HEK293 (cell line): ENCODE measurements around the gene MRPS16.

Experiments
- CTCF ChIA-PET: fragments of 350-600 bp; formaldehyde crosslinking; extraction: SDS; loops from one replicate; lab custom pipeline; 2021; ENCODE audit warnings: antibody characterized with exemption; lab: Yijun Ruan, JAX
- POLR2A ChIA-PET: fragments of 300-600 bp; formaldehyde crosslinking; extraction: SDS; loops from one replicate; lab custom pipeline; 2020; ENCODE audit warnings: antibody characterized with exemption, inconsistent platforms; lab: Yijun Ruan, JAX
- H3K27ac ChIP-seq: fragments of 200-500 bp; sonication (Bioruptor generic); 2 replicates; pipeline ENCODE4 v1.5.1; 2014; ENCODE audit warnings: low read depth, low read length, control low read depth, inconsistent platforms; ENCODE audit errors: extremely low read depth
- H3K36me3 ChIP-seq, 2 experiments: fragments of 200-500 bp in 1 of 2; sonication (Bioruptor generic) in 1 of 2; 1 replicate in 1 of 2; 2 replicates in 1 of 2; pipeline ENCODE4 v1.5.1; 2014 to 2017; ENCODE audit warnings: inconsistent platforms in 2 of 2, low read length in 2 of 2; ENCODE audit not compliant: control insufficient read depth in 2 of 2, insufficient read depth in 1 of 2
- H3K4me1 ChIP-seq: fragments of 200-500 bp; sonication (Bioruptor generic); 2 replicates; pipeline ENCODE4 v1.5.1; 2014; ENCODE audit warnings: mild to moderate bottlenecking, low read length, inconsistent platforms; ENCODE audit not compliant: control insufficient read depth, insufficient read depth
- H3K4me3 ChIP-seq: 2 replicates; pipeline ENCODE4 v1.5.1; 2011; ENCODE audit warnings: low read depth, mild to moderate bottlenecking, control low read depth, low read length, moderate library complexity
- H3K9me3 ChIP-seq: fragments of 200-500 bp; sonication (Bioruptor generic); 2 replicates; pipeline ENCODE4 v1.5.1; 2014; ENCODE audit warnings: low read depth, low read length, inconsistent platforms; ENCODE audit not compliant: control insufficient read depth, insufficient read depth
- BCL11B ChIP-seq: fragments of 450-650 bp; formaldehyde crosslinking; IDR thresholded peaks from 2 replicates; pipeline ENCODE4 v1.5.1; 2016; ENCODE audit warnings: low read depth, missing biosample characterization, missing genetic modification characterization
- GLIS2 ChIP-seq: fragments of 450-650 bp; formaldehyde crosslinking; IDR thresholded peaks from 2 replicates; pipeline ENCODE4 v1.5.1; 2016; ENCODE audit warnings: missing biosample characterization, missing genetic modification characterization
- SCRT1 ChIP-seq: fragments of 450-650 bp; formaldehyde crosslinking; IDR thresholded peaks from 2 replicates; pipeline ENCODE4 v1.5.1; 2016; ENCODE audit warnings: missing biosample characterization, missing genetic modification characterization, borderline replicate concordance
- SCRT2 ChIP-seq: fragments of 450-650 bp; formaldehyde crosslinking; IDR thresholded peaks from 2 replicates; pipeline ENCODE4 v1.5.1; 2016; ENCODE audit warnings: missing biosample characterization, missing genetic modification characterization
- SP3 ChIP-seq: fragments of 450-650 bp; formaldehyde crosslinking; IDR thresholded peaks from 2 replicates; pipeline ENCODE4 v1.5.1; 2016; ENCODE audit warnings: missing biosample characterization, missing genetic modification characterization
- ZBTB1 ChIP-seq: fragments of 450-650 bp; formaldehyde crosslinking; IDR thresholded peaks from 2 replicates; pipeline ENCODE4 v1.5.1; 2016; ENCODE audit warnings: missing biosample characterization, missing genetic modification characterization
- ZBTB49 ChIP-seq: fragments of 450-650 bp; formaldehyde crosslinking; IDR thresholded peaks from 2 replicates; pipeline ENCODE4 v1.5.1; 2016; ENCODE audit warnings: missing biosample characterization, missing genetic modification characterization, low read depth
- ZNF112 ChIP-seq: fragments of 450-650 bp; formaldehyde crosslinking; IDR thresholded peaks from 2 replicates; pipeline ENCODE4 v1.5.0; 2017; ENCODE audit warnings: missing biosample characterization, missing genetic modification characterization
- ZNF146 ChIP-seq: fragments of 450-650 bp; formaldehyde crosslinking; IDR thresholded peaks from 2 replicates; pipeline ENCODE4 v1.5.1; 2016; ENCODE audit warnings: missing biosample characterization, missing genetic modification characterization
- ZNF239 ChIP-seq: fragments of 450-650 bp; formaldehyde crosslinking; IDR thresholded peaks from 2 replicates; pipeline ENCODE4 v1.5.1; 2016; ENCODE audit warnings: missing biosample characterization, missing genetic modification characterization
- ZNF24 ChIP-seq: fragments of 450-650 bp; formaldehyde crosslinking; IDR thresholded peaks from 2 replicates; pipeline ENCODE4 v1.5.1; 2016; ENCODE audit warnings: missing biosample characterization, missing genetic modification characterization
- ZNF266 ChIP-seq: fragments of 450-650 bp; formaldehyde crosslinking; IDR thresholded peaks from 2 replicates; pipeline ENCODE4 v1.5.1; 2016; ENCODE audit warnings: missing biosample characterization, missing genetic modification characterization, low read depth
- ZNF350 ChIP-seq: fragments of 450-650 bp; formaldehyde crosslinking; IDR thresholded peaks from 2 replicates; pipeline ENCODE4 v1.5.0; 2017; ENCODE audit warnings: missing biosample characterization, mild to moderate bottlenecking, missing genetic modification characterization
- ZNF513 ChIP-seq: fragments of 450-650 bp; IDR thresholded peaks from 2 replicates; pipeline ENCODE4 v1.5.1; 2018; ENCODE audit warnings: missing biosample characterization, missing genetic modification characterization
- ZNF529 ChIP-seq: fragments of 450-650 bp; formaldehyde crosslinking; IDR thresholded peaks from 2 replicates; pipeline ENCODE4 v1.5.1; 2017; ENCODE audit warnings: missing genetic modification characterization, missing biosample characterization; ENCODE audit not compliant: insufficient replicate concordance
- ZNF530 ChIP-seq: fragments of 450-650 bp; formaldehyde crosslinking; IDR thresholded peaks from 2 replicates; pipeline ENCODE4 v1.5.1; 2016; ENCODE audit warnings: low read depth, missing biosample characterization, missing genetic modification characterization
- ZNF623 ChIP-seq: fragments of 450-650 bp; formaldehyde crosslinking; IDR thresholded peaks from 2 replicates; pipeline ENCODE4 v1.5.1; 2016; ENCODE audit warnings: missing biosample characterization, missing genetic modification characterization
- ZNF639 ChIP-seq: fragments of 450-650 bp; formaldehyde crosslinking; IDR thresholded peaks from 2 replicates; pipeline ENCODE4 v1.5.1; 2016; ENCODE audit warnings: missing biosample characterization, missing genetic modification characterization
- ZNF76 ChIP-seq: fragments of 450-650 bp; formaldehyde crosslinking; IDR thresholded peaks from 2 replicates; pipeline ENCODE4; 2016; ENCODE audit warnings: low read depth, missing biosample characterization, missing genetic modification characterization, borderline replicate concordance
- ZNF777 ChIP-seq: fragments of 450-650 bp; formaldehyde crosslinking; IDR thresholded peaks from 2 replicates; pipeline ENCODE4 v1.5.1; 2017; ENCODE audit warnings: missing biosample characterization, missing genetic modification characterization, borderline replicate concordance
- TF ChIP-seq, protein P1 (sequence below): fragments of 450-650 bp; formaldehyde crosslinking; IDR thresholded peaks from 2 replicates; pipeline ENCODE4; 2016; ENCODE audit warnings: missing biosample characterization, missing genetic modification characterization
- TF ChIP-seq, protein P2 (sequence below): fragments of 450-650 bp; formaldehyde crosslinking; IDR thresholded peaks from 2 replicates; pipeline ENCODE4 v1.5.1; 2017; ENCODE audit warnings: missing biosample characterization, missing genetic modification characterization
- TF ChIP-seq, protein P3 (sequence below): fragments of 450-650 bp; IDR thresholded peaks from 2 replicates; pipeline ENCODE4 v1.5.1; 2018; ENCODE audit warnings: missing biosample characterization, mild to moderate bottlenecking, missing genetic modification characterization

Gene MRPS16

DNA sequence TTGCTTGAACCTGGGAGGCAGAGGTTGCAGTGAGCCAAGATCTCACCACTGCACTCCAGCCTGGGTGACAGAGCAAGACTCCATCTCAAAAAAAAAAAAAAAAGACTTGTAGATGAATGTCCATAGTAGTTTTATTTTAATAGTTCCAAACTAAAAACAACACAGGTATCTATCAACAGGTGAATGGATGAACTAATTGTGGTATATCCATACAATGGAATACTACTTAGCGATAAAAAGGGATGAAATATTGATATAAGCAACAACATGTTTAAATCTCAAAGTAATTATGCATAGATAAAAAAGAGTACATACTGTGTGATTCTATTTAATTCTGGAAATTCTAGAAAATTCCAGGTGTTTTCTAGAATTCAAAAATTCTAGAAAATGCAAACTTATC, 37.5 kb upstream of the MRPS16 start:
- Histone ChIP-seq H3K4me1 (no peaks in the 10 kb centered on the region), H3K36me3 (peaks cover 0 to 3% of the 10 kb centered on the region in 2 experiments; a peak in 1 of 3 replicates), H3K4me3 (no peak overlapping the region), H3K9me3 (no peaks in the 10 kb centered on the region), H3K27ac (no peak overlapping the region)
- TF ChIP-seq SCRT2 (tag by site-specific recombination) (peak; percentile 56), ZNF350 (tag by site-specific recombination) (no peak), ZNF146 (tag by site-specific recombination) (peak; percentile 80), SCRT1 (tag by site-specific recombination) (0 out of 2 replicates have a peak, but pooled peaks have one; percentile 14)
- POLR2A ChIA-PET, result no interaction called here
- CTCF ChIA-PET, result no interaction called here

- Histone ChIP-seq H3K4me1 (no peaks in the 10 kb centered on the region), H3K9me3 (no peaks in the 10 kb centered on the region), H3K27ac (no peak overlapping the region), H3K4me3 (no peak overlapping the region), H3K36me3 (peaks cover 0 to 3% of the 10 kb centered on the region in 2 experiments; a peak in 1 of 3 replicates)
- CTCF ChIA-PET, result interaction anchor here (0.6 to 1.0 kb wide), 2 partner anchors 15 to 56 kb away, joined by 5 read pairs; no protein-coding TSS in a partner anchor
- POLR2A ChIA-PET, result no interaction called here
- TF ChIP-seq GLIS2 (tag by site-specific recombination), result no peak
- TF ChIP-seq ZNF623, result no peak
- no peak for TF ChIP-seq ZNF513
Measured at GRCh38 chr10:73287441-73287840, 35.0 kb upstream of the MRPS16 start.

DNA sequence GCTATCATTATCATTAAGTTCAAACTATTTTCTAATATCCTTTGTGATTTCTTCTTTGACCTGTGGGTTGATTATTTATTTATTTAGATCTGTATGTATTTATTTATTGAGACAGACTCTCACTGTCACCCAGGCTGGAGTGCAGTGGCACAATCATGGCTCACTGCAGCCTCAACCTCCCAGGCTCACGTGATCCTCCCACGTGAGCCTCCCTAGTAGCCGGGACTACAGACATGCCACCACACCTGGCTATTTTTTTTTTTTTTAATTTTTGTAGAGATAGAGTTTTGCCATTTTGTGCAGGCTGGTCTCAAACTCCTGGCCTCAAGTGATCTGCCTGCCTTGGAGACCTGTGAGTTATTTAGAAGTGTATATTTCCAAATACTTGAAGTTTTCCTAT, 28.7 kb upstream of the MRPS16 start:
- Histone ChIP-seq H3K4me3 (no peak overlapping the region), H3K27ac (no peak overlapping the region), H3K36me3 (no peaks in the 10 kb centered on the region), H3K4me1 (no peaks in the 10 kb centered on the region), H3K9me3 (no peaks in the 10 kb centered on the region)
- ChIA-PET CTCF (interaction anchor here (1.2 kb wide), 1 partner anchor 17 kb away, joined by 7 read pairs; no protein-coding TSS in a partner anchor), POLR2A (no interaction called here)
- TF ChIP-seq ZBTB1 (tag by site-specific recombination) (no peak), ZNF76 (tag by site-specific recombination) (no peak), ZBTB49 (tag by site-specific recombination) (no peak), BCL11B (tag by site-specific recombination) (no peak), ZNF639 (tag by site-specific recombination) (no peak), ZNF266 (tag by site-specific recombination) (no peak), ZNF777 (tag by site-specific recombination) (no peak), SP3 (tag by site-specific recombination) (no peak), ZNF529 (tag by site-specific recombination) (no peak), ZNF530 (no peak), ZNF112 (tag by site-specific recombination) (no peak), ZNF24 (tag by site-specific recombination) (no peak), ZNF239 (tag by site-specific recombination) (no peak)
- TF ChIP-seq, protein P1, sequence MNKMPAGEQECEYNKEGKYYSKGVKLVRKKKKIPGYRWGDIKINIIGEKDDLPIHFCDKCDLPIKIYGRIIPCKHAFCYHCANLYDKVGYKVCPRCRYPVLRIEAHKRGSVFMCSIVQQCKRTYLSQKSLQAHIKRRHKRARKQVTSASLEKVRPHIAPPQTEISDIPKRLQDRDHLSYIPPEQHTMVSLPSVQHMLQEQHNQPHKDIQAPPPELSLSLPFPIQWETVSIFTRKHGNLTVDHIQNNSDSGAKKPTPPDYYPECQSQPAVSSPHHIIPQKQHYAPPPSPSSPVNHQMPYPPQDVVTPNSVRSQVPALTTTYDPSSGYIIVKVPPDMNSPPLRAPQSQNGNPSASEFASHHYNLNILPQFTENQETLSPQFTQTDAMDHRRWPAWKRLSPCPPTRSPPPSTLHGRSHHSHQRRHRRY (tag by site-specific recombination), result no peak
- TF ChIP-seq, protein P2, sequence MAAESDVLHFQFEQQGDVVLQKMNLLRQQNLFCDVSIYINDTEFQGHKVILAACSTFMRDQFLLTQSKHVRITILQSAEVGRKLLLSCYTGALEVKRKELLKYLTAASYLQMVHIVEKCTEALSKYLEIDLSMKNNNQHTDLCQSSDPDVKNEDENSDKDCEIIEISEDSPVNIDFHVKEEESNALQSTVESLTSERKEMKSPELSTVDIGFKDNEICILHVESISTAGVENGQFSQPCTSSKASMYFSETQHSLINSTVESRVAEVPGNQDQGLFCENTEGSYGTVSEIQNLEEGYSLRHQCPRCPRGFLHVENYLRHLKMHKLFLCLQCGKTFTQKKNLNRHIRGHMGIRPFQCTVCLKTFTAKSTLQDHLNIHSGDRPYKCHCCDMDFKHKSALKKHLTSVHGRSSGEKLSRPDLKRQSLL (tag by site-specific recombination), result no peak
- TF ChIP-seq, protein P3, sequence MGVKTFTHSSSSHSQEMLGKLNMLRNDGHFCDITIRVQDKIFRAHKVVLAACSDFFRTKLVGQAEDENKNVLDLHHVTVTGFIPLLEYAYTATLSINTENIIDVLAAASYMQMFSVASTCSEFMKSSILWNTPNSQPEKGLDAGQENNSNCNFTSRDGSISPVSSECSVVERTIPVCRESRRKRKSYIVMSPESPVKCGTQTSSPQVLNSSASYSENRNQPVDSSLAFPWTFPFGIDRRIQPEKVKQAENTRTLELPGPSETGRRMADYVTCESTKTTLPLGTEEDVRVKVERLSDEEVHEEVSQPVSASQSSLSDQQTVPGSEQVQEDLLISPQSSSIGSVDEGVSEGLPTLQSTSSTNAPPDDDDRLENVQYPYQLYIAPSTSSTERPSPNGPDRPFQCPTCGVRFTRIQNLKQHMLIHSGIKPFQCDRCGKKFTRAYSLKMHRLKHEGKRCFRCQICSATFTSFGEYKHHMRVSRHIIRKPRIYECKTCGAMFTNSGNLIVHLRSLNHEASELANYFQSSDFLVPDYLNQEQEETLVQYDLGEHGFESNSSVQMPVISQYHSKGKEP (tag by site-specific recombination), result no peak
